ENCODE measurements around the gene MBNL3. TPM values are rescaled to one million over a fixed set of nuclear protein-coding genes. Genes with fewer than 3 reads are reported as not detected.

MBNL3 gene
- total and polyA plus RNA-seq, 9 of the 15 experiments (the other 6 are each of a cell fraction or from before 2014, with no cell fraction given), result under 0.01 to 0.25 (median 0.16) TPM

GRCh38 chrX:132483488-132483887, 5.3 kb downstream of the MBNL3 start:
- no peaks in the 10 kb centered on the region for H3K36me3 ChIP-seq (ENCODE audit: control insufficient read depth, insufficient read depth, low read length)
- no peaks in the 10 kb centered on the region for H4K20me1 ChIP-seq (replicated peaks; ENCODE audit: control insufficient read depth, insufficient read depth, low read length)
- TF ChIP-seq EP300 (IDR thresholded peaks at IDR 0.05; ENCODE audit: low read length) (no peak), KAT8 (IDR thresholded peaks at IDR 0.05; ENCODE audit: low read depth) (no peak), YY1 (IDR thresholded peaks at IDR 0.05; ENCODE audit: borderline replicate concordance in 1 of 3, control insufficient read depth in 1 of 3, extremely low read depth in 1 of 3, insufficient read depth in 3 of 3, insufficient read length in 1 of 3, insufficient replicate concordance in 2 of 3, low read depth in 1 of 3, low read length in 2 of 3) (no peak), ZNF212 (CRISPR knock-in tag; IDR thresholded peaks at IDR 0.05) (no peak), RBM39 (optimal IDR thresholded peaks at IDR 0.05; ENCODE audit: low read depth, low read length) (no peak), ZNF224 (CRISPR knock-in tag; IDR thresholded peaks at IDR 0.05) (no peak), CEBPB (tag; IDR thresholded peaks at IDR 0.05) (no peak), ZNF431 (CRISPR knock-in tag; IDR thresholded peaks at IDR 0.05) (no peak), KDM5B (IDR thresholded peaks at IDR 0.05; ENCODE audit: insufficient replicate concordance, low read depth, low read length) (no peak), CCNT2 (IDR thresholded peaks at IDR 0.05; ENCODE audit: borderline replicate concordance, extremely low read depth, insufficient read length, low read depth, low read length) (no peak), CBX2 (IDR thresholded peaks at IDR 0.05; ENCODE audit: insufficient read depth, low read length, poor library complexity, severe bottlenecking) (no peak), HLTF (IDR thresholded peaks at IDR 0.05) (no peak), KHSRP (IDR thresholded peaks at IDR 0.05) (no peak), CSDE1 (IDR thresholded peaks at IDR 0.05) (no peak), GATAD2B (IDR thresholded peaks at IDR 0.05; ENCODE audit: borderline replicate concordance) (no peak), TAF1 (IDR thresholded peaks at IDR 0.05; ENCODE audit: control insufficient read depth, extremely low read depth, insufficient read depth, low read length, severe bottlenecking) (no peak), HEY1 (CRISPR knock-in tag; IDR thresholded peaks at IDR 0.05; ENCODE audit: borderline replicate concordance) (no peak), MAZ (CRISPR knock-in tag; conservative IDR thresholded peaks at IDR 0.05 in 1 of 2, IDR thresholded peaks at IDR 0.05 in 1 of 2) (no peak), ATF4 (CRISPR knock-in tag; IDR thresholded peaks at IDR 0.05) (no peak), ZNF121 (CRISPR knock-in tag; conservative IDR thresholded peaks at IDR 0.05) (no peak)
- no TSS peak for BruUV-seq (replicated peaks)
- DNase-seq (ENCODE audit: extremely low read depth in 1 of 4, low spot score in 3 of 4), result no peak
- no peak overlapping the region for H3K4me2 ChIP-seq (ENCODE audit: insufficient read depth, low read length)
- no peak overlapping the region for H3K4me3 ChIP-seq
- ATAC-seq, result no peak
- POLR2A ChIA-PET, result no interaction called here
- no peak overlapping the region for H2AFZ ChIP-seq (ENCODE audit: low read depth, low read length)
- no peaks in the 10 kb centered on the region for H3K79me2 ChIP-seq (ENCODE audit: control insufficient read depth, insufficient read depth, low read length)
- 0% methylated on average over 2 of the region's 2 CpGs for WGBS (ENCODE audit: insufficient coverage, low coverage, missing lambda C conversion rate)
- no peaks in the 10 kb centered on the region for H3K9me3 ChIP-seq (replicated peaks; ENCODE audit: control insufficient read depth, insufficient read depth, low read depth, low read length)
- intact Hi-C loops (cut with micrococcal nuclease), result no loop called here
- CTCF ChIA-PET (ENCODE audit: low intra/inter-chr PET ratio), result no interaction called here
- no peaks in the 10 kb centered on the region for H3K4me1 ChIP-seq (replicated peaks in 1 of 2; ENCODE audit: control insufficient read depth in 2 of 2, insufficient read depth in 2 of 2, low read length in 2 of 2)
- FAIRE-seq, result no peak
- no peak overlapping the region for H3K27ac ChIP-seq (ENCODE audit: extremely low read depth, low read depth, low read length)
- H3K9ac ChIP-seq (ENCODE audit: insufficient read depth in 1 of 2, low read depth in 2 of 2, low read length in 2 of 2), result no peak overlapping the region
- no peaks in the 10 kb centered on the region for H3K27me3 ChIP-seq (ENCODE audit: control insufficient read depth in 2 of 2, insufficient read depth in 2 of 2, low read length in 2 of 2)
- in situ Hi-C loops (cut with MboI), result no loop called here
- no peaks in the 10 kb centered on the region for H3K9me1 ChIP-seq (ENCODE audit: control insufficient read depth, insufficient read depth, low read length)
